DMS 273 (cell line): ENCODE results near the gene MYH7B.

Experiments
- DNase-seq: peaks from one replicate; lab custom pipeline; 2025; ENCODE audit not compliant: unreplicated experiment; lab: John Stamatoyannopoulos, UW

Gene MYH7B

GRCh38 chr20:35003211-35004031 lies 47.8 kb downstream of the MYH7B start:
- no peak for DNase-seq

GRCh38 chr20:35004051-35004725 lies 48.5 kb downstream of the MYH7B start:
- no peak for DNase-seq

- no peak for DNase-seq
Observed at GRCh38 chr20:35004749-35005462, 49.2 kb downstream of the MYH7B start.
